ENCODE results near the gene GRAMD2A. TPM values are rescaled to one million over a fixed set of nuclear protein-coding genes. Genes with fewer than 3 reads are reported as not detected.

Gene GRAMD2A
- total and polyA plus RNA-seq, 4 donors: 4.0 to 25.2 (median 10.7) TPM

DNA sequence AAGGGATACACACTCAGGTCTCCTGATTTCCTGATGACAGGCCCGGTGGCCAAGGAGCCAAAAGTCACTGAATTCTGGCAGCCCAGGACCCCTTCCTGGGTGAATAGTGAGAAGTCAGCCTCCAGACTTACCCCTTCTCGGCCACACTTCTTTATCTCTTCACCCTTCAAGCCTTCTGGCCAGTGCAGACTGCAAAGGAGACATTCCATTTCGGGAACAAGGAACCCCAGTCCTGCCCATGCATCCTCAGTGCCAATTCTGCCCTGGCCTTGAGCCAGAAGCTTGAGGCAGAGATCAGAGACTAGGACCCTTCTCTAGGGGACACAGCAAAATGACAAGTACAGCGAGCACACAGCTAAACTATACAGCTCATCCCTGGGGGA lies 28.8 kb downstream of the GRAMD2A start:
- H3K4me3 ChIP-seq: no peak overlapping the region
- no peak for ATAC-seq (ENCODE audit: insufficient read depth, low FRiP score)
- peak; percentile 88 to 91 (median 88) for DNase-seq
- no peaks in the 10 kb centered on the region for H3K27me3 ChIP-seq (ENCODE audit: control insufficient read depth in 3 of 3, insufficient read depth in 3 of 3, low read length in 2 of 3)
- H3K9me3 ChIP-seq (ENCODE audit: control insufficient read depth in 4 of 4, insufficient read depth in 3 of 4, low read length in 3 of 4): no peaks in the 10 kb centered on the region
- H3K27ac ChIP-seq (ENCODE audit: low read depth in 1 of 2, low read length in 1 of 2): peak overlapping the region in 1 of 2 donors; percentile 70
- H3K36me3 ChIP-seq (ENCODE audit: control insufficient read depth in 4 of 4, insufficient read depth in 4 of 4, low read length in 4 of 4): no peaks in the 10 kb centered on the region
- 53 to 62% methylated on average over 4 of the region's 4 CpGs for WGBS, 2 donors
- H3K9ac ChIP-seq (ENCODE audit: insufficient read depth in 1 of 2, low read length in 2 of 2): peak overlapping the region in 1 of 2 donors; percentile 1
- H3K4me1 ChIP-seq (ENCODE audit: control insufficient read depth in 5 of 5, insufficient read depth in 5 of 5, low read length in 5 of 5): peaks cover 0 to 36% (median 8%) of the 10 kb centered on the region in 5 donors
- TF ChIP-seq, protein P1, sequence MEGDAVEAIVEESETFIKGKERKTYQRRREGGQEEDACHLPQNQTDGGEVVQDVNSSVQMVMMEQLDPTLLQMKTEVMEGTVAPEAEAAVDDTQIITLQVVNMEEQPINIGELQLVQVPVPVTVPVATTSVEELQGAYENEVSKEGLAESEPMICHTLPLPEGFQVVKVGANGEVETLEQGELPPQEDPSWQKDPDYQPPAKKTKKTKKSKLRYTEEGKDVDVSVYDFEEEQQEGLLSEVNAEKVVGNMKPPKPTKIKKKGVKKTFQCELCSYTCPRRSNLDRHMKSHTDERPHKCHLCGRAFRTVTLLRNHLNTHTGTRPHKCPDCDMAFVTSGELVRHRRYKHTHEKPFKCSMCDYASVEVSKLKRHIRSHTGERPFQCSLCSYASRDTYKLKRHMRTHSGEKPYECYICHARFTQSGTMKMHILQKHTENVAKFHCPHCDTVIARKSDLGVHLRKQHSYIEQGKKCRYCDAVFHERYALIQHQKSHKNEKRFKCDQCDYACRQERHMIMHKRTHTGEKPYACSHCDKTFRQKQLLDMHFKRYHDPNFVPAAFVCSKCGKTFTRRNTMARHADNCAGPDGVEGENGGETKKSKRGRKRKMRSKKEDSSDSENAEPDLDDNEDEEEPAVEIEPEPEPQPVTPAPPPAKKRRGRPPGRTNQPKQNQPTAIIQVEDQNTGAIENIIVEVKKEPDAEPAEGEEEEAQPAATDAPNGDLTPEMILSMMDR (IDR thresholded peaks at IDR 0.05; ENCODE audit: control extremely low read depth, extremely low read depth): no peak

DNA sequence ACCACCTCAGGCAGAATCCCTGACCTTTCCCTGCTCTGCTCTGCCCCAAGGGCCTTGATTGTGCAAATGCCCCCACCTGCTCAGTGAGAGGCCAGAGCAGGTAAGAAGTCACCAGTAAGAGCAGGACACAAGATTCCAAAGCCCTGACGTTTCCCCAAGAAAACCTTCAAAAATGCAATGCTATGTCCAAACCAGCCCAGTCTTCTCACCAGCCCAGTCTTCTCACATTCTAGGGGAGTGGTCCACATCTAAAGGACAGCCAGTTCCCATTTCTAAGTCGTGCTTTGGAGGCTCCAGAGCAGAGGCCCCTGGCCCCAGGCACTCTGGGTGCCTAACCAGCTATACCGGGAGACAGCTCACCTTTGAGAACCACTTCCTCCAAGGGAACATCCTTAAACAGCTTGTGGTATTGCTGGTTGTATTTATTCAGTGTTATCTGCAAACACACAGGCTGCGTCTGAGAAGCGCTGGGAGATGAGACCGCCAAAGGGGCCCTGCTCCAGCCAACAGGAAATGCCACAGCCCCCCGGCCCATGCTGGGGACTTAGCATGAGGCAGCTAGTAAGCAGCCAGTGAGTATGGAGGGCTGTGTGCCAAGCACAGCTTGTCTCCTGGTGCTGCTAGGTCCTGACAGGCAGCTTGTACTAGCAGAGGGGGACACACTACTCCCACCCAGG lies 29.3 kb downstream of the GRAMD2A start:
- Histone ChIP-seq H3K27me3 (ENCODE audit: control insufficient read depth in 3 of 3, insufficient read depth in 3 of 3, low read length in 2 of 3) (no peaks in the 10 kb centered on the region), H3K9ac (ENCODE audit: insufficient read depth in 1 of 2, low read length in 2 of 2) (peak overlapping the region in 1 of 2 donors; percentile 51), H3K9me3 (ENCODE audit: control insufficient read depth in 4 of 4, insufficient read depth in 3 of 4, low read length in 3 of 4) (no peaks in the 10 kb centered on the region), H3K36me3 (ENCODE audit: control insufficient read depth in 4 of 4, insufficient read depth in 4 of 4, low read length in 4 of 4) (no peaks in the 10 kb centered on the region), H3K4me3 (no peak overlapping the region), H3K27ac (ENCODE audit: low read depth in 1 of 2, low read length in 1 of 2) (peak overlapping the region in 1 of 2 donors; percentile 70), H3K4me1 (ENCODE audit: control insufficient read depth in 5 of 5, insufficient read depth in 5 of 5, low read length in 5 of 5) (peaks cover 0 to 36% (median 8%) of the 10 kb centered on the region in 5 donors)
- DNase-seq: peak; percentile 95 to 98 (median 97)
- TF ChIP-seq, protein P1 (IDR thresholded peaks at IDR 0.05; ENCODE audit: control extremely low read depth, extremely low read depth): no peak
- WGBS, 2 donors: 11 to 21% methylated on average over 7 of the region's 7 CpGs
- ATAC-seq (ENCODE audit: insufficient read depth, low FRiP score): no peak

DNA sequence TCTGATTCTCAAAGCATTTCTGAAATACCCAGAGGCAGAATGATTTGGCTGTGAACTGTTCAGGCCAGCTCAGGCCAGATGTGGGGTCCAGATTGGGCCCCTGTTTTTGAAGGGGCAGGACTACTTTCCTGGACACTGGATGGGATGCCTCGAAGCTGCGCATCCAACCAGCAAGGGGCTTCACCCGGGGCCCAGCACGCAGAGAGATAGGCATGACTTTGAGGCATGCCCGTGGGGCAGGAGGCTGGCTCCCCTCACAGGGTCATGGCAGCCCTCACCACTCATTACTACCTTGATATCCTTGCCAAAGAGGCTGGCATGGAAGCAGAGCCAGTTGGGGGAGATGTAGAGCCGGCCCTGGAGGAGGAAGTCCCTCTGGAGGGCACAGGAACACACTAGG lies 30.1 kb downstream of the GRAMD2A start:
- TF ChIP-seq, protein P1 (IDR thresholded peaks at IDR 0.05; ENCODE audit: control extremely low read depth, extremely low read depth): no peak
- H3K9ac ChIP-seq (ENCODE audit: insufficient read depth in 1 of 2, low read length in 2 of 2): peak overlapping the region in 1 of 2 donors; percentile 51
- no peak for DNase-seq
- 68 to 82% methylated on average over 6 of the region's 6 CpGs for WGBS, 2 donors
- no peak for ATAC-seq (ENCODE audit: insufficient read depth, low FRiP score)
- H3K36me3 ChIP-seq (ENCODE audit: control insufficient read depth in 4 of 4, insufficient read depth in 4 of 4, low read length in 4 of 4): no peaks in the 10 kb centered on the region
- H3K4me1 ChIP-seq (ENCODE audit: control insufficient read depth in 5 of 5, insufficient read depth in 5 of 5, low read length in 5 of 5): peaks cover 0 to 40% (median 8%) of the 10 kb centered on the region in 5 donors
- no peak overlapping the region for H3K27ac ChIP-seq (ENCODE audit: low read depth in 1 of 2, low read length in 1 of 2)
- H3K27me3 ChIP-seq (ENCODE audit: control insufficient read depth in 3 of 3, insufficient read depth in 3 of 3, low read length in 2 of 3): no peaks in the 10 kb centered on the region
- no peaks in the 10 kb centered on the region for H3K9me3 ChIP-seq (ENCODE audit: control insufficient read depth in 4 of 4, insufficient read depth in 3 of 4, low read length in 3 of 4)
- H3K4me3 ChIP-seq: no peak overlapping the region

Measured in lung (tissue), 12 donors.